ENCODE results near the gene RBM15. TPM values are rescaled to one million over a fixed set of nuclear protein-coding genes. Genes with fewer than 3 reads are reported as not detected.

Gene RBM15
- total RNA-seq, 2 experiments from 2014 or later: 69.8 to 71.0 TPM

GRCh38 chr1:110312188-110313121 lies 26.7 kb upstream of the RBM15 start:
- H3K27ac Mint-ChIP-seq: no peak overlapping the region
- no peaks in the 10 kb centered on the region for H3K36me3 Mint-ChIP-seq
- H3K27me3 Mint-ChIP-seq: no peaks in the 10 kb centered on the region
- H3K9me3 Mint-ChIP-seq: no peaks in the 10 kb centered on the region
- H3K4me3 Mint-ChIP-seq: no peak overlapping the region
- peak; percentile 71 for DNase-seq
- peaks cover 2% of the 10 kb centered on the region for H3K4me1 Mint-ChIP-seq

- H3K4me3 Mint-ChIP-seq: no peak overlapping the region
- peaks cover 3% of the 10 kb centered on the region for H3K27me3 Mint-ChIP-seq
- peaks cover 1% of the 10 kb centered on the region for H3K9me3 Mint-ChIP-seq
Measured at GRCh38 chr1:110316735-110317134, 22.4 kb upstream of the RBM15 start.

GRCh38 chr1:110318046-110318445 lies 21.1 kb upstream of the RBM15 start:
- Mint-ChIP-seq H3K9me3 (peaks cover 1% of the 10 kb centered on the region), H3K36me3 (no peaks in the 10 kb centered on the region), H3K4me1 (no peaks in the 10 kb centered on the region), H3K4me3 (no peak overlapping the region), H3K27ac (no peak overlapping the region), H3K27me3 (peaks cover 3% of the 10 kb centered on the region)
- no peak for DNase-seq

More at GRCh38 chr1:110316735-110317134, 22.4 kb upstream of the RBM15 start:
- H3K27ac Mint-ChIP-seq: no peak overlapping the region
- peaks cover 2% of the 10 kb centered on the region for H3K4me1 Mint-ChIP-seq
- no peaks in the 10 kb centered on the region for H3K36me3 Mint-ChIP-seq
- no peak for DNase-seq

GRCh38 chr1:110319332-110320167 lies 19.6 kb upstream of the RBM15 start:
- Mint-ChIP-seq H3K27ac (no peak overlapping the region), H3K27me3 (peaks cover 3% of the 10 kb centered on the region)

GRCh38 chr1:110320168-110320518 lies 19.0 kb upstream of the RBM15 start:
- no peak for DNase-seq
- H3K27me3 Mint-ChIP-seq: peaks cover 3% of the 10 kb centered on the region
- no peaks in the 10 kb centered on the region for H3K36me3 Mint-ChIP-seq
- no peaks in the 10 kb centered on the region for H3K4me1 Mint-ChIP-seq
- H3K27ac Mint-ChIP-seq: no peak overlapping the region
- no peak overlapping the region for H3K4me3 Mint-ChIP-seq
- peaks cover 1% of the 10 kb centered on the region for H3K9me3 Mint-ChIP-seq

More at GRCh38 chr1:110319332-110320167, 19.6 kb upstream of the RBM15 start:
- DNase-seq: no peak
- Mint-ChIP-seq H3K4me3 (no peak overlapping the region), H3K36me3 (no peaks in the 10 kb centered on the region), H3K4me1 (no peaks in the 10 kb centered on the region), H3K9me3 (peaks cover 1% of the 10 kb centered on the region)

GRCh38 chr1:110321045-110321444 lies 18.1 kb upstream of the RBM15 start:
- Mint-ChIP-seq H3K27ac (no peak overlapping the region), H3K4me1 (no peaks in the 10 kb centered on the region), H3K27me3 (peaks cover 3% of the 10 kb centered on the region), H3K4me3 (no peak overlapping the region), H3K36me3 (no peaks in the 10 kb centered on the region), H3K9me3 (peaks cover 1% of the 10 kb centered on the region)
- DNase-seq: no peak

GRCh38 chr1:110321846-110322245 lies 17.3 kb upstream of the RBM15 start:
- Mint-ChIP-seq H3K27me3 (peaks cover 3% of the 10 kb centered on the region), H3K4me1 (no peaks in the 10 kb centered on the region), H3K4me3 (no peak overlapping the region), H3K9me3 (peaks cover 1% of the 10 kb centered on the region), H3K36me3 (no peaks in the 10 kb centered on the region), H3K27ac (no peak overlapping the region)
- DNase-seq: no peak

GRCh38 chr1:110324667-110325066 lies 14.5 kb upstream of the RBM15 start:
- DNase-seq: no peak
- H3K27me3 Mint-ChIP-seq: no peaks in the 10 kb centered on the region
- H3K36me3 Mint-ChIP-seq: no peaks in the 10 kb centered on the region
- no peaks in the 10 kb centered on the region for H3K9me3 Mint-ChIP-seq
- no peaks in the 10 kb centered on the region for H3K4me1 Mint-ChIP-seq
- no peak overlapping the region for H3K4me3 Mint-ChIP-seq
- no peak overlapping the region for H3K27ac Mint-ChIP-seq

GRCh38 chr1:110326826-110327225 lies 12.4 kb upstream of the RBM15 start:
- Mint-ChIP-seq H3K4me1 (no peaks in the 10 kb centered on the region), H3K9me3 (no peaks in the 10 kb centered on the region), H3K27me3 (no peaks in the 10 kb centered on the region), H3K36me3 (no peaks in the 10 kb centered on the region), H3K4me3 (no peak overlapping the region), H3K27ac (no peak overlapping the region)
- DNase-seq: no peak

- H3K27ac Mint-ChIP-seq: no peak overlapping the region
- no peaks in the 10 kb centered on the region for H3K9me3 Mint-ChIP-seq
- no peaks in the 10 kb centered on the region for H3K4me1 Mint-ChIP-seq
- no peaks in the 10 kb centered on the region for H3K36me3 Mint-ChIP-seq
- no peaks in the 10 kb centered on the region for H3K27me3 Mint-ChIP-seq
- H3K4me3 Mint-ChIP-seq: no peak overlapping the region
- DNase-seq: no peak
Measured at GRCh38 chr1:110328274-110328673, 10.9 kb upstream of the RBM15 start.

GRCh38 chr1:110328700-110329099 lies 10.5 kb upstream of the RBM15 start:
- Mint-ChIP-seq H3K27me3 (no peaks in the 10 kb centered on the region), H3K4me3 (no peak overlapping the region), H3K36me3 (no peaks in the 10 kb centered on the region), H3K4me1 (no peaks in the 10 kb centered on the region), H3K9me3 (no peaks in the 10 kb centered on the region), H3K27ac (no peak overlapping the region)
- no peak for DNase-seq

GRCh38 chr1:110335265-110335664 lies 3.9 kb upstream of the RBM15 start:
- Mint-ChIP-seq H3K36me3 (peaks cover 6% of the 10 kb centered on the region), H3K4me1 (peaks cover 13% of the 10 kb centered on the region), H3K4me3 (no peak overlapping the region), H3K9me3 (no peaks in the 10 kb centered on the region), H3K27me3 (no peaks in the 10 kb centered on the region), H3K27ac (no peak overlapping the region)
- no peak for DNase-seq

- H3K4me1 Mint-ChIP-seq: peaks cover 25% of the 10 kb centered on the region
- H3K27ac Mint-ChIP-seq: peak overlapping the region; percentile 81
Measured at GRCh38 chr1:110336300-110337039, 2.7 kb upstream of the RBM15 start.

GRCh38 chr1:110337704-110338308 lies 1.4 kb upstream of the RBM15 start:
- peaks cover 29% of the 10 kb centered on the region for H3K36me3 Mint-ChIP-seq
- no peak overlapping the region for H3K27ac Mint-ChIP-seq
- H3K27me3 Mint-ChIP-seq: no peaks in the 10 kb centered on the region
- no peak overlapping the region for H3K4me3 Mint-ChIP-seq
- peaks cover 38% of the 10 kb centered on the region for H3K4me1 Mint-ChIP-seq
- DNase-seq: peak; percentile 56
- H3K9me3 Mint-ChIP-seq: no peaks in the 10 kb centered on the region

More at GRCh38 chr1:110336300-110337039, 2.7 kb upstream of the RBM15 start:
- H3K4me3 Mint-ChIP-seq: peak overlapping the region; percentile 69
- DNase-seq: no peak
- no peaks in the 10 kb centered on the region for H3K9me3 Mint-ChIP-seq
- peaks cover 18% of the 10 kb centered on the region for H3K36me3 Mint-ChIP-seq
- H3K27me3 Mint-ChIP-seq: no peaks in the 10 kb centered on the region

Data from activated naive CD8-positive, alpha-beta T cell treated with anti-CD3 and anti-CD28 coated beads for 36 hours (primary cell).